Osteoblast (primary cell): ENCODE measurements around the gene SCAMP1. TPM values are rescaled to one million over a fixed set of nuclear protein-coding genes. Genes with fewer than 3 reads are reported as not detected.
A peak's percentile ranks its signal among the peaks of the same experiment; 100 is the strongest.

Source experiments
- DNase-seq: peaks from one replicate; pipeline ENCODE4 v3.0.0; 2011; ENCODE audit warnings: low spot score, mixed read lengths; ENCODE audit not compliant: insufficient read length; ENCODE audit errors: missing footprints
- H2AFZ ChIP-seq: 2 replicates; pipeline ENCODE4 v1.6.0; 2011; ENCODE audit warnings: mild to moderate bottlenecking, low read length
- H3K27ac ChIP-seq: 2 replicates; pipeline ENCODE4 v1.5.1; 2011; ENCODE audit warnings: mild to moderate bottlenecking, low read depth, low read length, moderate library complexity
- H3K27me3 ChIP-seq: 2 replicates; pipeline ENCODE4 v1.6.0; 2012; ENCODE audit warnings: mild to moderate bottlenecking, control low read depth, inconsistent platforms, low read length, moderate library complexity; ENCODE audit not compliant: insufficient read depth
- H3K36me3 ChIP-seq: 2 replicates; pipeline ENCODE4 v1.5.1; 2011; ENCODE audit warnings: mild to moderate bottlenecking, low read length, control low read depth, moderate library complexity; ENCODE audit not compliant: insufficient read depth
- H3K4me1 ChIP-seq: 2 replicates; pipeline ENCODE4 v1.5.1; 2011; ENCODE audit warnings: mild to moderate bottlenecking, low read length, control low read depth, moderate library complexity; ENCODE audit not compliant: insufficient read depth
- H3K4me2 ChIP-seq: 2 replicates; pipeline ENCODE4 v1.6.0; 2011; ENCODE audit warnings: mild to moderate bottlenecking, low read length; ENCODE audit not compliant: insufficient read depth
- H3K4me3 ChIP-seq: fragments of 200-600 bp; sonication (generic); 3 replicates; pipeline ENCODE4 v1.5.1; 2012; ENCODE audit warnings: mild to moderate bottlenecking, low read length, inconsistent platforms; ENCODE audit not compliant: insufficient read depth
- H3K79me2 ChIP-seq: 2 replicates; pipeline ENCODE4 v1.6.0; 2012; ENCODE audit warnings: mild to moderate bottlenecking, low read length, control low read depth, inconsistent platforms; ENCODE audit not compliant: insufficient read depth
- H3K9me3 ChIP-seq: 2 replicates; pipeline ENCODE4 v1.5.1; 2011; ENCODE audit warnings: low read depth, low read length, control low read depth
- H4K20me1 ChIP-seq: 2 replicates; pipeline ENCODE4 v1.6.0; 2012; ENCODE audit warnings: mild to moderate bottlenecking, low read length, control low read depth; ENCODE audit not compliant: insufficient read depth
- CTCF ChIP-seq: IDR thresholded peaks from 2 replicates; pipeline ENCODE4 v1.5.1; 2011; ENCODE audit warnings: mild to moderate bottlenecking, low read depth, low read length, moderate library complexity; ENCODE audit errors: extremely low read depth
- total RNA-seq: library from RNA; depleted of rRNA; stranded (reverse); fragments of >200 nt; gene quantifications from 2 replicates; pipeline ENCODE4 v1.2.3, GENCODE V29; 2012

SCAMP1 gene
- total RNA-seq, 1 donor, result 70.2 TPM

GRCh38 chr5:78504704-78505677 lies 144.6 kb downstream of the SCAMP1 start:
- Histone ChIP-seq H3K4me2 (peak overlapping the region; percentile 22), H3K79me2 (peaks cover 35% of the 10 kb centered on the region), H3K4me1 (peaks cover 77% of the 10 kb centered on the region), H3K4me3 (no peak overlapping the region), H3K27ac (peak overlapping the region; percentile 91), H2AFZ (no peak overlapping the region), H3K27me3 (no peaks in the 10 kb centered on the region), H3K36me3 (no peaks in the 10 kb centered on the region), H3K9me3 (no peaks in the 10 kb centered on the region), H4K20me1 (no peaks in the 10 kb centered on the region)
- DNase-seq, result peak; percentile 98
- no peak for TF ChIP-seq CTCF

DNA sequence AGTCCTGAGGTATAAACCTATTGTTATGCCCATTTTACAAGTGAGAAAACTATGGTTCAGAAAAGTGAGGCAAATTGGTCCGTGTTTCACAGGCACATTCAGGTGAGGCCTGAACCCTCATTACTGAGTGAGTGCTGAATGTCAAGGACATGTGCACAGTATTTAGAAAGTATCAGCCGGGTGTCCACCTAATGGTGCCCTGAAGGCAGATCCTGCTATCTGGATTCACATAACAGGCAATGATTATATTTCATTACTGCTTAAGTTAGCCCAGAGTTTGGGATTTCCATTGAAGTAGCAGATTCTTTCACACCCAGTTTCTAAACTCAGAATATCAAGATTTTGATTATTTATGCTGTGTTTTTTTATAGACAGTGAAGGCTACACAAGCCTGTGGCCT lies 145.4 kb downstream of the SCAMP1 start:
- Histone ChIP-seq H3K36me3 (no peaks in the 10 kb centered on the region), H2AFZ (no peak overlapping the region), H3K4me3 (no peak overlapping the region), H3K27me3 (no peaks in the 10 kb centered on the region), H3K4me2 (no peak overlapping the region), H3K79me2 (peaks cover 27% of the 10 kb centered on the region), H3K27ac (peak overlapping the region; percentile 91), H4K20me1 (no peaks in the 10 kb centered on the region), H3K9me3 (no peaks in the 10 kb centered on the region), H3K4me1 (peaks cover 72% of the 10 kb centered on the region)
- no peak for TF ChIP-seq CTCF
- no peak for DNase-seq

GRCh38 chr5:78506261-78507024 lies 146.0 kb downstream of the SCAMP1 start:
- H3K79me2 ChIP-seq, result peaks cover 28% of the 10 kb centered on the region
- peaks cover 66% of the 10 kb centered on the region for H3K4me1 ChIP-seq
- peak; percentile 89 for DNase-seq
- H3K9me3 ChIP-seq, result no peaks in the 10 kb centered on the region
- H3K4me3 ChIP-seq, result no peak overlapping the region
- peak overlapping the region; percentile 25 for H3K4me2 ChIP-seq
- no peaks in the 10 kb centered on the region for H3K36me3 ChIP-seq
- no peak for TF ChIP-seq CTCF
- no peak overlapping the region for H2AFZ ChIP-seq
- H3K27me3 ChIP-seq, result no peaks in the 10 kb centered on the region
- H3K27ac ChIP-seq, result peak overlapping the region; percentile 91
- no peaks in the 10 kb centered on the region for H4K20me1 ChIP-seq

GRCh38 chr5:78507531-78507930 lies 147.1 kb downstream of the SCAMP1 start:
- TF ChIP-seq CTCF, result no peak
- Histone ChIP-seq H3K9me3 (no peaks in the 10 kb centered on the region), H3K4me3 (no peak overlapping the region), H3K27ac (peak overlapping the region; percentile 37), H3K36me3 (no peaks in the 10 kb centered on the region), H3K4me1 (peaks cover 55% of the 10 kb centered on the region), H4K20me1 (no peaks in the 10 kb centered on the region), H3K79me2 (peaks cover 27% of the 10 kb centered on the region), H3K27me3 (no peaks in the 10 kb centered on the region), H3K4me2 (peak overlapping the region; percentile 31), H2AFZ (no peak overlapping the region)
- DNase-seq, result no peak
